ENCODE results near the gene RXRA.

- no peak for TF ChIP-seq EZH2 (IDR thresholded peaks at IDR 0.05)
- no peak for TF ChIP-seq POLR2AphosphoS5 (IDR thresholded peaks at IDR 0.05; ENCODE audit: borderline replicate concordance, low read depth, low read length)
Observed at GRCh38 chr9:134385915-134386314, 59.7 kb downstream of the RXRA start.
